Lower leg skin (tissue), 4 donors: ENCODE measurements around the gene RYR2. TPM values are rescaled to one million over a fixed set of nuclear protein-coding genes. Genes with fewer than 3 reads are reported as not detected.

Source experiments
- DNase-seq, 2 donors: peaks; one replicate each; pipeline ENCODE4 v3.0.0-alpha.2; 2019; ENCODE audit warnings: low spot score in 2 of 2
- H3K4me3 ChIP-seq: fragments of 200-600 bp; sonication (generic); 2 replicates; pipeline ENCODE4 v1.5.1; 2017; ENCODE audit warnings: mild to moderate bottlenecking, low read depth; ENCODE audit not compliant: poor library complexity, severe bottlenecking
- POLR2A ChIP-seq, 2 donors: fragments of 450-650 bp; IDR thresholded peaks; one replicate each; pipeline ENCODE4 v1.6.1; 2016 to 2017; ENCODE audit warnings: antibody characterized with exemption in 2 of 2, mild to moderate bottlenecking in 1 of 2, moderate library complexity in 1 of 2
- WGBS, 2 donors: methylation state at CpG; one replicate each; pipeline ENCODE4 v1.1.5; 2018; 5-methylcytosine and 5-hydroxymethylcytosine counted together
- intact Hi-C: fragments of 100-400 bp; cut with DNase I; formaldehyde crosslinking; loops from one replicate; pipeline ENCODE4 v1.15.0; 2023; ENCODE audit warnings: low total_unique reads
- total RNA-seq, 4 donors: library from RNA; depleted of rRNA; stranded (reverse); fragments of >200 nt; gene quantifications; one replicate each; pipeline ENCODE4 v1.1.0, GENCODE V29; 2016
- TF ChIP-seq, protein P1 (sequence below), 3 donors: fragments of 450-650 bp; IDR thresholded peaks; one replicate each; pipeline ENCODE4 v1.5.1; 2016; ENCODE audit warnings: antibody characterized with exemption in 3 of 3, mild to moderate bottlenecking in 3 of 3, moderate library complexity in 2 of 3

Gene RYR2
- total RNA-seq, 4 donors from 2014 or later, result 0.19 to 0.97 (median 0.66) TPM

DNA sequence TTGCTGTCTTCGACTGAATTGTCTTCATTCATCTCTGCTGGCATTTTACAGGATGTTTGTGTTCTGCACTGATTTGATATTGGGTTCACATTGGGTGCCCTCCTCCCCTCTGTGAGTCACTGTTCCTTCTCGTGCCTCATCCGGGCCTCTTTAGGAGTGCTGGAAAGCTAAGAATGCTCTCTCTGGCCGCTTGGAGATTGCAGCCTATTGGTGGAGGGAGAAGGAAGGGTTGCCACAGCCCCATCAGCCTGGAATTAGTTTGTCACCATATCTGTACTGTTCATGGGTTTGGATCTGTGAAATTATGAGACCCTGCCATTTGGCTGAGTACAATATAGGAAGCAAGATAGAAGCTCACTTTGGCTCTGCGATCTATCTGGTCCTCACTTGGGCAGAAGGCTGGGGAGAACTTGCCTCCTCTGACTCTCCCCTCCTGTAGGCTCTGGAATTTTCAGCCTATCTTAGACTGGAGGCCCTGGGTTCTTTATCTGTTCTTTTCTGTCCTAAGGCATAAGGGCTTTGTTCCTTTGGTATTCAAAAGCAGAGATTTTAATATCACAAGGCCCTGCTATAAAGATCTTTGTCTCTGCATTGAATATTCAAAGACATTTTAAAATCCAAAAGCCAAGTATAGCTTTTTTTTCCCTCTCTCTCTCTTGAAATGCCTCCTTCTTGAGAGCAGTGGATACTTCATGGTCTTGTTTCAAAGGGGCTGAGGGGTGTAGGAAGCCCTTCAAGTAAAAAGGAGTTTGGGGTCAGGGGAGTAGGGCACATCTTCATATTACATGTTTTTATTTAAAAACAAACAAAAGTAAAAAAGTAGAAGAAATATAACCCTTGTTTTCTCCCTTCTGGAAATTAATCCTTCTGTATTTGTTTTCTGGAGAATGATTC is 500.8 kb downstream of the RYR2 start:
- 66 to 75% methylated on average over 5 of the region's 5 CpGs for WGBS, 2 donors
- no peak for TF ChIP-seq POLR2A (IDR thresholded peaks at IDR 0.05)
- TF ChIP-seq, protein P1, sequence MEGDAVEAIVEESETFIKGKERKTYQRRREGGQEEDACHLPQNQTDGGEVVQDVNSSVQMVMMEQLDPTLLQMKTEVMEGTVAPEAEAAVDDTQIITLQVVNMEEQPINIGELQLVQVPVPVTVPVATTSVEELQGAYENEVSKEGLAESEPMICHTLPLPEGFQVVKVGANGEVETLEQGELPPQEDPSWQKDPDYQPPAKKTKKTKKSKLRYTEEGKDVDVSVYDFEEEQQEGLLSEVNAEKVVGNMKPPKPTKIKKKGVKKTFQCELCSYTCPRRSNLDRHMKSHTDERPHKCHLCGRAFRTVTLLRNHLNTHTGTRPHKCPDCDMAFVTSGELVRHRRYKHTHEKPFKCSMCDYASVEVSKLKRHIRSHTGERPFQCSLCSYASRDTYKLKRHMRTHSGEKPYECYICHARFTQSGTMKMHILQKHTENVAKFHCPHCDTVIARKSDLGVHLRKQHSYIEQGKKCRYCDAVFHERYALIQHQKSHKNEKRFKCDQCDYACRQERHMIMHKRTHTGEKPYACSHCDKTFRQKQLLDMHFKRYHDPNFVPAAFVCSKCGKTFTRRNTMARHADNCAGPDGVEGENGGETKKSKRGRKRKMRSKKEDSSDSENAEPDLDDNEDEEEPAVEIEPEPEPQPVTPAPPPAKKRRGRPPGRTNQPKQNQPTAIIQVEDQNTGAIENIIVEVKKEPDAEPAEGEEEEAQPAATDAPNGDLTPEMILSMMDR (IDR thresholded peaks at IDR 0.05), result no peak
- intact Hi-C loops, result no loop called here
- DNase-seq, result no peak
- H3K4me3 ChIP-seq, result no peak overlapping the region

DNA sequence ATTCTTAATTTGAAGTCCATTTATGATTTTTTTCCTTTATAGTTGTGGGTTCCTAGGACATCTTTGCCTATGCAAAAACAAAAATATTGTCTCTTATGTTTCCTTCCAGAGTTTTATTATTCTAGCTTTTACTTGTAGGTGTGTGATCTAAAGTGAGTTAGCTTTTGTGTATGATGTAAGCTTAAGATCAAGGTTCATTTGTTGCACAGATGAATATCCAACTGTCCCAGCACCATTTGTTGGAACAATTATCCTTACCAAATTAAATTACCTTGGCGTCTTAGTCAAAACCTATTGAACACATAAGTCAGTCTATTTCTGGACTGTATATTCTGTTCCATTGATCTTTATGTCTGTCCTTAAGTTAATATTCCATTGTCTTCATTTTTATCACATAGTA is 511.1 kb downstream of the RYR2 start:
- no peak for DNase-seq
- H3K4me3 ChIP-seq, result no peak overlapping the region
- intact Hi-C loops, result no loop called here
- WGBS, 2 donors, result 91% methylated on average over 1 of the region's 1 CpG
- no peak for TF ChIP-seq POLR2A (IDR thresholded peaks at IDR 0.05)
- TF ChIP-seq, protein P1 (IDR thresholded peaks at IDR 0.05), result no peak

DNA sequence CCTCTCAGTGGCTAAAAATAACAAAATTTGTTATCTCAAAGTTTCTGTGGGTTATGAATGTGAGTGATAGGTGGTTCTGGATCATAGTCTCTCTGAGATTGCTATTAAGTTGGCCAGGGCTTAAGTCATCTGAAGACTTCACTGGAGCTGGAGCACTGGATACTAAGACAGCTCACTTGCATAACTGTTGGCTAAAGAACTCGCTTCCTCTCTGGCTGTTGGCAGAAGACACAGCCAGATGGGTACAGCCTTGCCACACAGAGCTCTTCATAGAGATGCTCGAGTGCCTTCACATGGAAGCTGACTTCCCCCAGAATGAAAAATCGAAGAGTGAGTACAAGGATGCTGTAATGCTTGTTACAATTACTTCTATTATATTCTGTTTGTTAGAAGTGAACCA is 514.9 kb downstream of the RYR2 start:
- no peak for DNase-seq
- no peak overlapping the region for H3K4me3 ChIP-seq
- TF ChIP-seq, protein P1 (IDR thresholded peaks at IDR 0.05), result no peak
- TF ChIP-seq POLR2A (IDR thresholded peaks at IDR 0.05), result no peak
- intact Hi-C loops, result no loop called here
- WGBS, 2 donors, result 55% methylated on average over 3 of the region's 3 CpGs

DNA sequence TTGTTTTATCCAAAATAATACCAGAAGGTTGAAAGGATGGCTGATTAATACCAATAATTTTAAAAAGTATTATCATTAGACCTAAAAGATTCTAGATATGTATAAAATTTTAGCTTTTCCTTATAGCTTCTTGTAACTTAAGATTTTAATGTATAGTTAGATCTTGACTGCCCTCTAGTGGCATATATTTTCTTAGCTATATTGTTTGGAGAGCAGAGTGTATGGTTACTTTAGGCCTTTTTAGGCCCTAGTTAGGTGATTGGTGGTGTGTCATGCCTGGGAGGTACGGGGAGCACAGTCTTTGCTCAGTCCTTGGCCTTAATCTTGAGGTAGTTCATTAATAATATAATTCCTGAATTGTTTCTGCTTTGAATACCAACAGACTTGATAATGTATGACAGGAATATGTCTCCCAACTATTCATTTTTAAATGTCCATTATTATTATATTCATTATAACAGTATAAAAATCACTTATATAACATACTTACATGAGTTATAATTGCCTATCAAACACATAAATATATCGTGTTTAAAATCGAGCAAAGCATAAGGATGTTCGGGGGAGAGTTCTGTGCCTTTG is 520.3 kb downstream of the RYR2 start:
- intact Hi-C loops, result no loop called here
- DNase-seq, result no peak
- 59 to 65% methylated on average over 4 of the region's 4 CpGs for WGBS, 2 donors
- TF ChIP-seq, protein P1 (IDR thresholded peaks at IDR 0.05), result no peak
- no peak for TF ChIP-seq POLR2A (IDR thresholded peaks at IDR 0.05)
- H3K4me3 ChIP-seq, result no peak overlapping the region

DNA sequence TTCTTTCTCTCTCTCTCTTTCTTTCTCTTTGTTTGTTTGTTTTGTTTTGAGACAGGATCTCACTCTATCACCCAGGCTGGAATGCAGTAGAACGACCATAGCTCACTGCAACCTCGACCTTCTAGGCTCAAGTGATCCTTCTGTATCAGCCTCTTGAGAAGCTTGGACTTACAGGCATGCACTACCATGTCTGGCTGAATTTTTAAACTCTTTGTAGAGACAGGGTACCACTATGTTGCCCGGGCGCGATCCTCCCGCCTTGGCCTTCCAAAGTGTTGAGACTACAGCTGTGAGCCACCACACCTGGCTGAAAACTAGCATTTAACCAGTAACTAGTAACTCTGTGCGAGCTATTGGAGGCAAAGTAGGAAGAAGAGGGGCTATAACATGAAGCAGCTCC is 523.3 kb downstream of the RYR2 start:
- TF ChIP-seq, protein P1 (IDR thresholded peaks at IDR 0.05), result no peak
- no peak for TF ChIP-seq POLR2A (IDR thresholded peaks at IDR 0.05)
- 49 to 51% methylated on average over 7 of the region's 7 CpGs for WGBS, 2 donors

More for the DNA sequence above, 523.3 kb downstream of the RYR2 start:
- no peak for DNase-seq
- intact Hi-C loops, result no loop called here
- no peak overlapping the region for H3K4me3 ChIP-seq
